NCI-H748 (cell line): Measurements from ENCODE around the gene FUCA1.
"Not testable (repeated sequence)": the region's sequence is repeated elsewhere in the genome, so short reads cannot be mapped to it uniquely, and the experiment has no call there.

Experiments used
- DNase-seq: peaks from one replicate; lab custom pipeline; 2025; ENCODE audit not compliant: unreplicated experiment; lab: John Stamatoyannopoulos, UW

FUCA1 gene

DNA sequence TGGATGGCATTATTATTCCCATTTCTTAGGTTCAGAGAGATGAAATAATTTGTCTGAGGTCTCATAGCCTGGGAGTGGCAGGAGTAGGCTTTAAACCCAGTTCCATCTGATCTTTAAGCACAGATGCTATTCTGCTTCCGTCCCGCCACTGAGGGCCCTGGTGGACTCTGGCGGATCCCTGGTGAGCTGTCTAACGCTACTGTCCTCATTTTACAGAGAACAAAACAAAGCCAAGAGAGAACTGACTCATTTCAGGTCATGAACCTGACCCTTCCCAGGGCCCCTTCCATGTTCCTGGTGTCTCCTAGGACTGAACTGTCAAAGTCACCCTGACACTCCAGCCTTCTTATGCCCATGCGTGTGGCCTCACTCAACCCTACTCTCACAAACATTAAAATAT is 64.4 kb downstream of the FUCA1 start:
- DNase-seq = no peak

DNA sequence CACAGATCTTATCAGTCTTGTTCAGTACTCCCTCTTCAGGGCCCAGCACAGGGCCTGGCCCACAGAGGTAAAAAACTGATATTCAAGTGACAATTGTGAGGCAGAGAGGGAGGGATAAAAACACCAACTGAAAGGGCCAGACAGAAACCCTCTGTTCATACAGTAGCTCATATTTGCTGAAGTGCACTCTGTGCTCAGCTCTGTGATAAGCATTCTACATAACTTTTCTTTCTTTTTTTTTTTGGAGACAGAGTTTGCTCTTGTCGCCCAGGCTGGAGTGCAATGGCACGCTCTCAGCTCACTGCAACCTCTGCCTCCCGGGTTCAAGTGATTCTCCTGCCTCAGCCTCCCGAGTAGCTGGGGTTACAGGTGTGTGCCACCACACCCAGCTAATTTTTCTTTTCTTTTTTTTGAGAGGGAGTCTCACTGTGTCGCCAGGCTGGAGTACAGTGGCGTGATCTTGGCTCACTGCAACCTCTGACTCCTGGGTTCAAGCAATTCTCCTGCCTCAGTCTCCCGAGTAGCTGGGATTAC is 65.2 kb downstream of the FUCA1 start:
- not testable (repeated sequence) for DNase-seq

DNA sequence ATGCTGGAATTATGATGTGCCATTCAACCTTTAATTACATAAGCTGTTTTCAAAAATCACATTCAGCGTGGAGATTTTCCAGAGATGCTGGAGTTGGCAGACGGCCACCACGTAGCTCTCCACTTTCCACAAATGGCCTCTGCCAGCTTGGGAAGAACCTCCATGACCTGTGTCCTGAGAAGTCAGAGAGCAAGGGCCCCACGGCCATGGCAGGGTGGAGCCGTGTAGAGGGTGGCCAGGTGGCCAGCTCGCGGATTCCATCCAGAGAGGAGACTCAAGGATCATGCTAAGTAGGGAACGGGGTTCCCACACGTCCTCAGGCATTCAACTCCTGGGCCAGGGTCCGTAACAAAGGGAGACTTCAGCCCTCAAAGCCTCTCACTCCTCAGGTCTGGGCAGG is 66.2 kb downstream of the FUCA1 start:
- peak; percentile 15 for DNase-seq

- DNase-seq = peak; percentile 53
These were observed 66.7 kb downstream of the FUCA1 start for GRCh38 chr1:23801338-23801748.

GRCh38 chr1:23800400-23801337 is 67.4 kb downstream of the FUCA1 start, which contains the start of gene GALE:
GALE (minus strand) TSS chr1:23800754; CDS start chr1:23799007, 1,747 bp downstream.
- DNase-seq = peak; percentile 93

DNA sequence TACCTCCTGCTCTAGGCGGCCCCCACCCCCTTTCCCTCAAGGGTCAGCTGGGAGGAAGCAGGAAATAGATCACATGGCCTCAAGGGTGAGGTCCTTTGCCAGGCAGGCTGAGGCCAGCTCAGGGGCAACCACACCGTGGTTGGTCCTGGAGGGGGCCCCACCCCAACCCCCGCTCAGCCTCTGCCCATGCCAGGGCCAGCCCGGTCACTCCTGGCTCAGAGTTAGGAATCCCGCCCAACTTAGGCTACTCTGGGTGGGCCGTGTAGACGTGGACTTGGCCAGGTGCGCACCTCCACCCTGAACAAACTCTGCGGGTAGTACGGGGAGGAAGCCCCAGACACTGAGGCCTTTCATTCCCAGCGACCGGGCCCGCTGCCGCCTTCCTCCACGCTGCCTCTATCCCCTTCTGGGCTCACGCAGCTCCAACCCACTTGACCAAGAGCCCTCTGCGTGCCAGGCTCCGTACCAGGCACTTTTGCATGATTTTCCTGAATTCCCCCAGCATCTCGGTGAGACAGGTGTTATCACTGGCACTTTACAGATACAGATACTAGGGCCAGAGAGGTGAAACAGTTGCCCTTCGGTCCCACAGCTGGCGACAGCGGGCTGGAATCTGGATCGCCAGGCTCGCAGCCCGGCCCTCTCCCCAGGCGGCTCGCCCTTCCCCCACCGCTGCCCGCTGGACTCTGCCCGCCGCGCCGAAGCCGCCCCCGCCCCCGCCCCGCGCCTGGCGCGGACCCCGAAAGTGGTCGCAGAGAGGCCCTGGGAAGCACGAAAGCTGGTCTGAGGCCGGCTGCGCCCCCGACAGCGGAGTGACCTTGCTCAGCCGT is 68.3 kb downstream of the FUCA1 start:
- DNase-seq = peak; percentile 40

GRCh38 chr1:23799255-23799569 is 68.9 kb downstream of the FUCA1 start:
- DNase-seq = no peak

DNA sequence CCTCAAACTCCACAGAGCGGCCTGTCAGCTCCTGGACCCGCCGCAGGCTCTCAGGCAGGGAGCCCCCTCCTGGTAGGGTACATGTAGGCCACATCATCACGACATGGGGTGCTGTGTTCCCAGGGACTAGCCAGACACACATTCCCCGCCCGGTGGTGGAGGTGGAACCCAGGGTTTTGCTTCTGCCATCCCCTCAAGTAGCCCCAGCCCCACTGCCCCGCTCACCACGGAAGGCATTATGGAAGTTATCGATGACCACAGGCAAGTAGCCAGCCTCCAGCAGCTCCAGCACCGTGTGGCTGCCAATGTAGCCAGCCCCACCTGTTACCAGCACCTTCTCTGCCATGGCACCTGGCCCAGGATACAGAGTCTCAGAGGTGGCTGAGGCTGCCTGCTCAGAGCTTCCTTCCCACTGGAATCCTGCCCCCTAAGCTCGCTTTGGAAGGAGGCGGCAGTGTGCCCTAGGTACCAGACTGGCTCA is 69.4 kb downstream of the FUCA1 start:
- no peak for DNase-seq

- no peak for DNase-seq
These were observed 70.3 kb downstream of the FUCA1 start for GRCh38 chr1:23797478-23798448.

DNA sequence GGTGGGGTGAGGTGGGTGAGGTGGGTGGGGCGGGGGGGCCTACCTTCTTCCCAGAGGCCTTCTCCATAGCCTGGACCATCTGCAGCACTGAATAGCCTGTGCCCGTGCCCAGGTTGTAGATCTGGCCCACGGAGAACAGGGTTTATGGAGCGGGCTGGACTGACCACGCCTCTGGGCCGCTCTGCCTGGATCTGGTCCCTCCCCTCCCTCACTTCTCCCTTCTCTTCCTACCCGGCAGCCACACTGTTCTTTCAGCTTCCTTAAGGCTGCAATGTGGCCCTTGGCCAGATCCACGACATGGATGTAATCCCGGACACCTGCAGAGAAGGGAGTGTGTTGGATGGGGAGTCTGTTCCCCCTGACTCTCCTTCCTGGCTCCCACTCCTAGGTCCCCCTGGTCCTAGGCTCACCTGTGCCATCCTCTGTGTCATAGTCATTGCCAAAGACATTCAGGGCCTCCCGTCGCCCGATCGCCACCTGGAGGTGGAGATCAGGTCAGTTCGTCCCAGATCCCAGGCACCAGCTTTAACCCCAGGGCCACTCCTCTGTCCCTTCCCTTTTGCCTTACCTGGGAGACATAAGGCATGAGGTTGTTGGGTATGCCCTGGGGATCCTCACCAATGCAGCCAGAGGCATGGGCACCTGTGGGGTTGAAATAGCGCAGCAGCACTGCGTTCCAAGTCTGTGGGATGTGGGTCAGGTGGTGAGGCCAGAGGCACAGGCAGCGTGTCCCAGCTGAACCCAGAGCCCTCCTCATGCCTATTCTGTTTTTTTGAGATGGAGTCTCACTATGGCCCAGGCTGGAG is 71.4 kb downstream of the FUCA1 start:
- DNase-seq = no peak

- no peak for DNase-seq
These were observed 72.2 kb downstream of the FUCA1 start for GRCh38 chr1:23795676-23796465.
